Thymus (tissue), 11 donors: ENCODE results near the gene FBXL13. TPM values are rescaled to one million over a fixed set of nuclear protein-coding genes. Genes with fewer than 3 reads are reported as not detected.

Experiments used
- DNase-seq, 9 donors: peaks; one replicate each; pipeline ENCODE4 v3.0.0-alpha.2; 2013; ENCODE audit warnings: low spot score in 9 of 9, low read depth in 6 of 9, missing footprints in 1 of 9
- H3K27ac ChIP-seq, 2 donors: one replicate each; pipeline ENCODE4 v1.5.1; 2013; ENCODE audit warnings: control low read depth in 1 of 2, low read depth in 1 of 2, low read length in 1 of 2, mild to moderate bottlenecking in 1 of 2, moderate library complexity in 1 of 2
- H3K27me3 ChIP-seq, 2 donors: one replicate each; pipeline ENCODE4 v1.5.1; 2013; ENCODE audit warnings: low read length in 1 of 2; ENCODE audit not compliant: control insufficient read depth in 2 of 2, insufficient read depth in 1 of 2
- H3K36me3 ChIP-seq, 2 donors: one replicate each; pipeline ENCODE4 v1.5.1; 2013; ENCODE audit warnings: low read length in 1 of 2, mild to moderate bottlenecking in 1 of 2, moderate library complexity in 1 of 2; ENCODE audit not compliant: control insufficient read depth in 2 of 2, insufficient read depth in 2 of 2
- H3K4me1 ChIP-seq, 2 donors: one replicate each; pipeline ENCODE4 v1.5.1; 2013; ENCODE audit warnings: low read length in 2 of 2; ENCODE audit not compliant: control insufficient read depth in 2 of 2, insufficient read depth in 2 of 2
- H3K4me3 ChIP-seq, 2 donors: one replicate each; pipeline ENCODE4 v1.5.1; 2013; ENCODE audit warnings: low read length in 2 of 2, control low read depth in 1 of 2, mild to moderate bottlenecking in 1 of 2
- H3K9me3 ChIP-seq, 2 donors: one replicate each; pipeline ENCODE4 v1.5.1; 2013; ENCODE audit warnings: low read length in 1 of 2, mild to moderate bottlenecking in 1 of 2; ENCODE audit not compliant: control insufficient read depth in 2 of 2, insufficient read depth in 1 of 2
- WGBS: extraction: QIAGEN DNeasy Blood & Tissue Kit; methylation state at CpG from one replicate; pipeline ENCODE4 v1.1.7; 2013; 5-methylcytosine and 5-hydroxymethylcytosine counted together
- polyA plus RNA-seq: library from polyadenylated mRNA; stranded (reverse); fragments of 200-250 nt; gene quantifications from one replicate; pipeline ENCODE4 v1.2.3, GENCODE V29; 2013
- total RNA-seq: library from RNA; stranded (reverse); fragments of 120-200 nt; gene quantifications from one replicate; pipeline ENCODE4 v1.2.4, GENCODE V29; 2013
- donor health status: healthy.

Gene FBXL13
- total and polyA plus RNA-seq, 2 donors: 1.0 to 3.8 TPM

GRCh38 chr7:102953406-102953805 is 121.2 kb downstream of the FBXL13 start:
- H3K27ac ChIP-seq: no peak overlapping the region
- DNase-seq: no peak
- H3K4me1 ChIP-seq: no peaks in the 10 kb centered on the region
- H3K4me3 ChIP-seq: no peak overlapping the region
- no peaks in the 10 kb centered on the region for H3K9me3 ChIP-seq
- H3K36me3 ChIP-seq: no peaks in the 10 kb centered on the region
- no peaks in the 10 kb centered on the region for H3K27me3 ChIP-seq

GRCh38 chr7:102951839-102952238 is 122.8 kb downstream of the FBXL13 start:
- Histone ChIP-seq H3K4me1 (no peaks in the 10 kb centered on the region), H3K9me3 (no peaks in the 10 kb centered on the region), H3K4me3 (no peak overlapping the region), H3K27me3 (no peaks in the 10 kb centered on the region), H3K36me3 (no peaks in the 10 kb centered on the region), H3K27ac (no peak overlapping the region)
- 97% methylated on average over 3 of the region's 3 CpGs for WGBS
- no peak for DNase-seq

DNA sequence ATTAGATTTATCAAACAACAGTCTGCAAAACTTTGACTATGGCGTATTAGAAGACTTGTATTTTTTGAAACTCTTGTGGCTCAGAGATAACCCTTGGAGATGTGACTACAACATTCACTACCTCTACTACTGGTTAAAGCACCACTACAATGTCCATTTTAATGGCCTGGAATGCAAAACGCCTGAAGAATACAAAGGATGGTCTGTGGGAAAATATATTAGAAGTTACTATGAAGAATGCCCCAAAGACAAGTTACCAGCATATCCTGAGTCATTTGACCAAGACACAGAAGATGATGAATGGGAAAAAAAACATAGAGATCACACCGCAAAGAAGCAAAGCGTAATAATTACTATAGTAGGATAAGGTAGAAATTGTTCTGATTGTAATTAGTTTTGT is 130.4 kb downstream of the FBXL13 start:
- Histone ChIP-seq H3K4me3 (no peak overlapping the region), H3K27me3 (no peaks in the 10 kb centered on the region), H3K4me1 (no peaks in the 10 kb centered on the region), H3K9me3 (no peaks in the 10 kb centered on the region), H3K36me3 (no peaks in the 10 kb centered on the region), H3K27ac (no peak overlapping the region)
- over 99% methylated on average over 4 of the region's 4 CpGs for WGBS
- DNase-seq: no peak

DNA sequence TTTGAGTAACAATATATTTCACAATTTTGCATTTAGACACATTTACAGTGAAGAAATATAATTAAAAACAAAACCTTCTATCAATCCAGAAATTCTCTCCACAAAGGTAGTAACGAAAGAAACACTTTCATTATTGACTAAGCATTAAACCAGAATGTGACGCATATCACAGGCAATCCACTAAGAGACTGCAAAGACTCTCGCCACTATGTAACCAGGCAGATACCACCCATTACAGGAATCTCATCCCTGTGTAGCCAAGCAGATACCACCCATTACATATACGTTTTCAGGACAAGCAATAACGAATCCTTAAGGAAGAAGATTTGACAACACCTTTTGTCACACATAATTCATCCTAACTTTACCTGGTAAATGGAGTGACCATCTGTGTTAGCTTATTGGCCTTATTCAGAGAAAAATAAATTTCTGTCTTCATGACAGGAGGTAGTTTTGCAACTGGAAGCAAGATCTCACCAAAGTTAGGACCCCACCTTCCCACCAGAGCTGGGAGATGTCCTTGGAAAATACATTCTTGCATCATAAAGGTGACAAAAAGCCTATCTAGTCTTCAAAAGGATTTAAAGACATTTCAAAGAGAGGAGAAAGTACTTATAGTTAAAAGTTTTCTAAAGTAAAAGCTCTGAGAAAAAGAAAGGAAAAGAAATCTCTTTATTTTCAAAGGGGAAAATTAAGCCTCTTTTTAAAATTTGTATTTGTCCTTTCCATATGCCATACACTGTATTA is 131.0 kb downstream of the FBXL13 start:
- DNase-seq: no peak
- no peaks in the 10 kb centered on the region for H3K27me3 ChIP-seq
- no peaks in the 10 kb centered on the region for H3K36me3 ChIP-seq
- 94% methylated on average over 5 of the region's 5 CpGs for WGBS
- no peak overlapping the region for H3K4me3 ChIP-seq
- no peaks in the 10 kb centered on the region for H3K9me3 ChIP-seq
- no peak overlapping the region for H3K27ac ChIP-seq
- H3K4me1 ChIP-seq: no peaks in the 10 kb centered on the region

GRCh38 chr7:102942868-102943267 is 131.7 kb downstream of the FBXL13 start:
- no peak overlapping the region for H3K27ac ChIP-seq
- no peaks in the 10 kb centered on the region for H3K4me1 ChIP-seq
- H3K4me3 ChIP-seq: no peak overlapping the region
- no peaks in the 10 kb centered on the region for H3K27me3 ChIP-seq
- WGBS: 91% methylated on average over 1 of the region's 1 CpG
- no peaks in the 10 kb centered on the region for H3K9me3 ChIP-seq
- DNase-seq: no peak
- no peaks in the 10 kb centered on the region for H3K36me3 ChIP-seq

- Histone ChIP-seq H3K27ac (peak overlapping the region in 1 of 2 donors; percentile 32), H3K4me1 (no peaks in the 10 kb centered on the region), H3K36me3 (no peaks in the 10 kb centered on the region), H3K9me3 (no peaks in the 10 kb centered on the region), H3K4me3 (no peak overlapping the region), H3K27me3 (no peaks in the 10 kb centered on the region)
- WGBS: 82% methylated on average over 4 of the region's 4 CpGs
- no peak for DNase-seq
Measured at GRCh38 chr7:102942181-102942866, 132.3 kb downstream of the FBXL13 start.

GRCh38 chr7:102938679-102939078 is 135.9 kb downstream of the FBXL13 start:
- H3K4me1 ChIP-seq: peaks cover 0 to 4% of the 10 kb centered on the region in 2 donors
- 98% methylated on average over 1 of the region's 1 CpG for WGBS
- H3K36me3 ChIP-seq: peaks cover 0 to 2% of the 10 kb centered on the region in 2 donors
- H3K9me3 ChIP-seq: no peaks in the 10 kb centered on the region
- no peaks in the 10 kb centered on the region for H3K27me3 ChIP-seq
- no peak for DNase-seq
- H3K4me3 ChIP-seq: no peak overlapping the region
- H3K27ac ChIP-seq: no peak overlapping the region

DNA sequence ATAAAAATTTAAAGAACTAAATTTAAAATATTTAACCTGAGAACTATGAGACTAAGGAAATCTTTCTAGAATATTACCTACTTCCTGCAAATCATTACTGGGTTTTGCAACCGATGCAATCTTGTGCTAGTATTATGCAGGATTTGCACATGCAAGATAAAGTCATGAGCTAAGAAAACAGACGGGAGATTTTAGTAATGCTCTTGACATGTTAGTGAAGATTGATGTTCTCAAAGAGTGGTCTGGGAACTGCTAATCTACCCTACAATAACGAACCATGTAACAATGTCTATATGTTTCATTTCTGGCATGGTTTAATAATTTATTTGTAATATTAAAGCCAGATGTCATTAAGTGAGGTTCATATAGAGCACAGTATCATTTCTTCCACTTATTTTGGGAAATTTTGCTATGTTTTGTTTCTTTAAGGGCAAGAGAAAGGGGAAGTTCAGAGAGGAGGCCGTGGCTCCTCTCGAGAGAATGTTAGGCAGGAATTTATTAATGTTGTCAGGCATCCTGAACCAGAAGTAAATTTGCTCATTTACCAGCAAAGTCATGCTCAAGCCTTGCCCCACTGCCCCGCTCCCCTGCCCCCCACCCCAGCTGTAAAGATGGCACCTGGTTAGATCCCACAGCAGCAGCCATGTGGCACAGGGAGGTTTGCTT is 139.0 kb downstream of the FBXL13 start:
- no peak for DNase-seq
- no peaks in the 10 kb centered on the region for H3K9me3 ChIP-seq
- WGBS: 51% methylated on average over 6 of the region's 6 CpGs
- H3K27ac ChIP-seq: peak overlapping the region in 1 of 2 donors; percentile 17
- H3K27me3 ChIP-seq: no peaks in the 10 kb centered on the region
- H3K4me3 ChIP-seq: no peak overlapping the region
- peaks cover 0 to 4% of the 10 kb centered on the region in 2 donors for H3K4me1 ChIP-seq
- H3K36me3 ChIP-seq: peaks cover 0 to 2% of the 10 kb centered on the region in 2 donors

GRCh38 chr7:102934701-102935100 is 139.9 kb downstream of the FBXL13 start:
- Histone ChIP-seq H3K4me1 (peaks cover 0 to 4% of the 10 kb centered on the region in 2 donors), H3K9me3 (no peaks in the 10 kb centered on the region), H3K27me3 (no peaks in the 10 kb centered on the region), H3K4me3 (no peak overlapping the region), H3K36me3 (peaks cover 0 to 2% of the 10 kb centered on the region in 2 donors), H3K27ac (peak overlapping the region in 1 of 2 donors; percentile 71)
- 97% methylated on average over 3 of the region's 3 CpGs for WGBS
- DNase-seq: no peak
